Neural crest cell (in vitro differentiated cells): Measurements from ENCODE around the gene ZFAND3. TPM values are rescaled to one million over a fixed set of nuclear protein-coding genes. Genes with fewer than 3 reads are reported as not detected.
"Not testable (repeated sequence)": the region's sequence is repeated elsewhere in the genome, so short reads cannot be mapped to it uniquely, and the experiment has no call there.

ENCODE experiments used
- DNase-seq: peaks from one replicate; pipeline ENCODE4 v3.0.0; 2021; ENCODE audit warnings: low read depth, mixed read lengths, low spot score
- H3K27ac Mint-ChIP-seq: one replicate; pipeline ENCODE4 v1.8.0; 2021; ENCODE audit warnings: mild to moderate bottlenecking, mixed read lengths; ENCODE audit not compliant: unreplicated experiment
- H3K27me3 Mint-ChIP-seq: 2 replicates; pipeline ENCODE4 v1.8.0; 2021; ENCODE audit warnings: low read depth, mild to moderate bottlenecking, mixed read lengths
- H3K36me3 Mint-ChIP-seq: 2 replicates; pipeline ENCODE4 v1.8.0; 2021; ENCODE audit warnings: low read depth, mild to moderate bottlenecking, mixed read lengths
- H3K4me1 Mint-ChIP-seq: 2 replicates; pipeline ENCODE4 v1.8.0; 2021; ENCODE audit warnings: mixed read lengths
- H3K4me3 Mint-ChIP-seq: one replicate; pipeline ENCODE4 v1.8.0; 2021; ENCODE audit warnings: mild to moderate bottlenecking, mixed read lengths
- H3K9me3 Mint-ChIP-seq: 2 replicates; pipeline ENCODE4 v1.8.0; 2021; ENCODE audit warnings: mixed read lengths
- total RNA-seq: library from RNA; stranded (reverse); gene quantifications from 2 replicates; pipeline ENCODE4 v1.2.1, GENCODE V29; 2021
- TF ChIP-seq, protein P1 (sequence below): fragments of 200-600 bp; sonication (generic); conservative IDR thresholded peaks from 2 replicates; pipeline ENCODE4 v1.5.0; 2021; ENCODE audit warnings: antibody characterized with exemption, mild to moderate bottlenecking

The ZFAND3 gene
- total RNA-seq, 1 donor from 2014 or later = 65.9 TPM

DNA sequence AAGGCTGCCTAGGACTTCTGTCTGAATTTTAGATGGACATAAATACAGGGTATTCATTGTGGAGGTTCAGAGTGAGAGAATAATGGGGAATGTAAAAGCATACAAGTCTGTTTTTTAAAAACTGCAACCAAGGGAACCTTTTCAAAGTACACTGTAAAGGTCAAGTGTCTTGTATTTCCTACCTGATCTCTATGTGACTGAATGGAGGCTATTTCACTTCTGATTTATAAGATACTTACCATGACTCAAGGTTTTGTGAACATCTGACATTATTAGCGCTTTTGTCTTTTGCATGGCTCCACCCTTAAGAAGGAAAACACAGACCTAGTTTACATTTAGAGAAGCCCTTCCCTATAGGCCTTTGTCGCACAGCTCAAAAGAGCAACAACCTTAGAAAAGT is 126.5 kb downstream of the ZFAND3 start:
- Mint-ChIP-seq H3K36me3 (peaks cover 9% of the 10 kb centered on the region), H3K4me3 (no peak overlapping the region), H3K27ac (no peak overlapping the region), H3K4me1 (peaks cover 25% of the 10 kb centered on the region), H3K27me3 (no peaks in the 10 kb centered on the region), H3K9me3 (peaks cover 7% of the 10 kb centered on the region)
- TF ChIP-seq, protein P1, sequence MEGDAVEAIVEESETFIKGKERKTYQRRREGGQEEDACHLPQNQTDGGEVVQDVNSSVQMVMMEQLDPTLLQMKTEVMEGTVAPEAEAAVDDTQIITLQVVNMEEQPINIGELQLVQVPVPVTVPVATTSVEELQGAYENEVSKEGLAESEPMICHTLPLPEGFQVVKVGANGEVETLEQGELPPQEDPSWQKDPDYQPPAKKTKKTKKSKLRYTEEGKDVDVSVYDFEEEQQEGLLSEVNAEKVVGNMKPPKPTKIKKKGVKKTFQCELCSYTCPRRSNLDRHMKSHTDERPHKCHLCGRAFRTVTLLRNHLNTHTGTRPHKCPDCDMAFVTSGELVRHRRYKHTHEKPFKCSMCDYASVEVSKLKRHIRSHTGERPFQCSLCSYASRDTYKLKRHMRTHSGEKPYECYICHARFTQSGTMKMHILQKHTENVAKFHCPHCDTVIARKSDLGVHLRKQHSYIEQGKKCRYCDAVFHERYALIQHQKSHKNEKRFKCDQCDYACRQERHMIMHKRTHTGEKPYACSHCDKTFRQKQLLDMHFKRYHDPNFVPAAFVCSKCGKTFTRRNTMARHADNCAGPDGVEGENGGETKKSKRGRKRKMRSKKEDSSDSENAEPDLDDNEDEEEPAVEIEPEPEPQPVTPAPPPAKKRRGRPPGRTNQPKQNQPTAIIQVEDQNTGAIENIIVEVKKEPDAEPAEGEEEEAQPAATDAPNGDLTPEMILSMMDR = no peak
- DNase-seq = no peak

DNA sequence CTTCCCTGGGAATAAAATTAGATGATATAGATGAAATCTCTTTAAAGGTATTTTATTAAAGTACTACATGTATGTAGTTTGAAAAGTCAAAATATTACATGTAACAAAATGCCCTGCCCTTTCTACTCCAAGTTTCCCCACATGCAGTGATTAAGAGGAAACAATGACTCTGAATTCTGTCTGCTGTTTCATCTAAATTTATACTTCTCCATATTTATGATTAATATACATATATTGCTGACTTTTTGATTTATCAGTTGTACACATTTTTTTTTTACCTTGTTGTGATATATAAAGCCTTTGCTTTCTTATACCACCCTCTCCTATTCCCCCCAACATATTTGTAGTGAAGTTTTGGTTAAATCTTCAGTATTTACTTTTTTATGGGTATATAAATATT is 127.9 kb downstream of the ZFAND3 start:
- TF ChIP-seq, protein P1 = no peak
- Mint-ChIP-seq H3K4me1 (peaks cover 25% of the 10 kb centered on the region), H3K27me3 (no peaks in the 10 kb centered on the region), H3K9me3 (peaks cover 7% of the 10 kb centered on the region), H3K27ac (no peak overlapping the region), H3K36me3 (peaks cover 9% of the 10 kb centered on the region), H3K4me3 (no peak overlapping the region)
- DNase-seq = no peak

DNA sequence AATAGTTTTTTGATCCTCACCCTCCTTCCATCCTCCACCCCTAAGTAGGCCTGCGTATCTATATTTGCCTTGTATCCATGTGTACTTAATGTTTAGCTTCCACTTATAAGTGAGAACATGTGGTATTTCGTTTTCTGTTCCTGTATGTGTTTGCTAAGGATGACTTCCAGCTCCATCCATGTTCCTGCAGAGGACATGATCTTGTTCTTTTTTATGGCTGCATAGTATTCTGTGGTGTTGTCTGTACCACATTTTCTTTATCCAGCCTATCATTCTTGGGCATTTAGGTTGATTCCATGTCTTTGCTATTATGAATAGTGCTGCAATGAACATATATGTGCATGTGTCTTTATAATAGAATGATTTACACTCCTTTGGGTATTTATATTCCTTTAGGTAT is 129.1 kb downstream of the ZFAND3 start:
- H3K4me1 Mint-ChIP-seq = peaks cover 25% of the 10 kb centered on the region
- H3K4me3 Mint-ChIP-seq, DNase-seq, H3K27me3 Mint-ChIP-seq, H3K9me3 Mint-ChIP-seq, H3K27ac Mint-ChIP-seq, H3K36me3 Mint-ChIP-seq: not testable (repeated sequence)

DNA sequence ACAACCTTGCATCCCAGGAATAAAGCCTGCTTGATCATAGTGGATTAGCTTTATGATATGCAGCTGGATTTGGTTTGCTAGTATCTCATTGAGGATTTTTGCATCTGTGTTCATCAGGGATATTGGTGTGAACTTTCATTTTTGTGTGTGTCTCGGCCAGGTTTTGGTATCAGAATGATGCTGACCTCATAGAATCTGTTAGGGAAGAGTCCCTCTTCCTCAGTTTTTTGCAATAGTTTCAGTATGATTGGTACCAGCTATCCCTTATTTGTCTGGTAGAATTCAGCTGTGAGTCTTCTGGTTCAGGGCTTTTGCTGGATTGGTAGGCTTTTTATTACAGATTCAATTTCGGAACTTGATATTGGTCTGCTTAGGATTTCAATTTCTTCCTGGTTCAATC is 132.5 kb downstream of the ZFAND3 start:
- H3K27me3 Mint-ChIP-seq = no peaks in the 10 kb centered on the region
- H3K27ac Mint-ChIP-seq = no peak overlapping the region
- H3K9me3 Mint-ChIP-seq = peaks cover 7% of the 10 kb centered on the region
- TF ChIP-seq, protein P1 = no peak
- H3K4me3 Mint-ChIP-seq = no peak overlapping the region
- no peak for DNase-seq
- H3K4me1 Mint-ChIP-seq = peaks cover 12% of the 10 kb centered on the region
- H3K36me3 Mint-ChIP-seq = peaks cover 9% of the 10 kb centered on the region

DNA sequence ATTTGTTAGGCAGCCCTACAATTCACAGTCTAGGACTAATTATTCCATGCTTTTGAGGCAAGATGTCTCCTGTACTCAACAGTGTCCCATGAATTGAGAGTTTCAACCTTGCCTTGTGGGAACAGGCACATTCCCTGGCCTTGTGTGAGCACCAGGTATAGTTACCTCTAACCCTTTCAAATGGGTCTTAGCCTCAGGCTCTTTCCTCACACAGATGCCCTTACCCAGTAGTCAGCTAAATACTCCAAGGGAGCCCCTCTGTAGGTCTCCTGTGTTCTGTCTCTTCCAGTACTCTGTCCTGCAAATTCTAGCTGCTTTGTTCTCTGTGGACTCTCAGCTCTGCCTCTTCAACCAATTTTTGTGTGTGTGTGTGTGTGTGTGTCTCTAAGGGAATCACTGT is 135.3 kb downstream of the ZFAND3 start:
- no peak for DNase-seq
- no peak overlapping the region for H3K27ac Mint-ChIP-seq
- no peak overlapping the region for H3K4me3 Mint-ChIP-seq
- no peaks in the 10 kb centered on the region for H3K27me3 Mint-ChIP-seq
- peaks cover 3% of the 10 kb centered on the region for H3K9me3 Mint-ChIP-seq
- peaks cover 3% of the 10 kb centered on the region for H3K36me3 Mint-ChIP-seq
- TF ChIP-seq, protein P1 = no peak
- peaks cover 6% of the 10 kb centered on the region for H3K4me1 Mint-ChIP-seq

DNA sequence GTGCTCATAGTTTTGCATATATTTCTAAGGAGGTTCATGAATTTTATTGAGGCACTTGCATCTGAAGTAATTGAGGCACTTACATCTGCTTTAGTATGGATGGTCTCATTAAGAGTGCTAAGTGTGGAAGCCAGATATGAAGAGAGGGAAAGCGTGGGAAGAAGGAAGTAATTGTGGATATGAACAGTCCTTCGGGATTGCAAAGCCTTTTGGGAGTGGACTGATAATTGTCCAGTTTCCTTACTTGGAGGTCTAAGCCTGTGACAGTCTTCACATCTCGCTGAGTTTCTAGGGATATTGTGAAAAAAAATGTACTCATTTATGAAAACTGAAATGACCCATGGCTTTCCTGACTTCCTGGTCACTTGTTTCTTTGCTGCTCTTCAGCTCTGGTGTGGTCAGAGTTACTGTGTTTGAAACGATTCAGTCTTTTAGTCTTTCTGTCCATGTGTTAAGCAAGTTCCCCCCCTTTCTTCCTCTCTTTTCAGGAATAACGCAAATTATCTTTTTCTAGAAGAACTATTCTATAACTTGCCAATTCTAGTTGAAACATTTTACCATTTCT is 137.3 kb downstream of the ZFAND3 start:
- no peaks in the 10 kb centered on the region for H3K27me3 Mint-ChIP-seq
- no peak overlapping the region for H3K27ac Mint-ChIP-seq
- no peak for DNase-seq
- no peaks in the 10 kb centered on the region for H3K4me1 Mint-ChIP-seq
- no peak overlapping the region for H3K4me3 Mint-ChIP-seq
- peaks cover 4% of the 10 kb centered on the region for H3K36me3 Mint-ChIP-seq
- no peaks in the 10 kb centered on the region for H3K9me3 Mint-ChIP-seq
- TF ChIP-seq, protein P1 = no peak
